ENCODE results near the gene TAS1R3. TPM values are rescaled to one million over a fixed set of nuclear protein-coding genes. Genes with fewer than 3 reads are reported as not detected.

The TAS1R3 gene
- total RNA-seq, 2 experiments from 2014 or later, result 0.13 to 0.14 TPM

- Mint-ChIP-seq H3K4me3 (no peak overlapping the region), H3K27ac (no peak overlapping the region), H3K4me1 (ENCODE audit: low read depth) (peaks cover 4% of the 10 kb centered on the region), H3K27me3 (no peaks in the 10 kb centered on the region), H3K9me3 (no peaks in the 10 kb centered on the region), H3K36me3 (ENCODE audit: low read depth) (no peaks in the 10 kb centered on the region)
- DNase-seq, result peak; percentile 56
- ChIA-PET POLR2A (interaction anchor here (1.3 kb wide), 1 partner anchor 297 kb away, joined by 4 read pairs; no protein-coding TSS in a partner anchor), CTCF (interaction anchor here (0.9 to 2.2 kb wide), 4 partner anchors 8 to 267 kb away, joined by 3 to 7 read pairs (median 4); no protein-coding TSS in a partner anchor)
- peak; percentile 80 for ATAC-seq
- intact Hi-C loops (cut with micrococcal nuclease), result no loop called here
- peak; percentile 64 for TF ChIP-seq CTCF (IDR thresholded peaks at IDR 0.05)
Measured at GRCh38 chr1:1299686-1300351, 31.3 kb upstream of the TAS1R3 start.

GRCh38 chr1:1300352-1300739 is 30.7 kb upstream of the TAS1R3 start:
- Mint-ChIP-seq H3K27ac (no peak overlapping the region), H3K9me3 (no peaks in the 10 kb centered on the region), H3K4me1 (ENCODE audit: low read depth) (peaks cover 8% of the 10 kb centered on the region), H3K27me3 (no peaks in the 10 kb centered on the region), H3K36me3 (ENCODE audit: low read depth) (no peaks in the 10 kb centered on the region), H3K4me3 (no peak overlapping the region)
- POLR2A ChIA-PET, result interaction anchor here (1.3 kb wide), 1 partner anchor 297 kb away, joined by 4 read pairs; no protein-coding TSS in a partner anchor
- DNase-seq, result no peak
- CTCF ChIA-PET, result interaction anchor here (0.9 to 2.2 kb wide), 4 partner anchors 9 to 267 kb away, joined by 3 to 7 read pairs (median 4); no protein-coding TSS in a partner anchor
- peak; percentile 51 for TF ChIP-seq CTCF (IDR thresholded peaks at IDR 0.05)
- intact Hi-C loops (cut with micrococcal nuclease), result no loop called here
- no peak for ATAC-seq

- H3K36me3 Mint-ChIP-seq (ENCODE audit: low read depth), result no peaks in the 10 kb centered on the region
- H3K9me3 Mint-ChIP-seq, result no peaks in the 10 kb centered on the region
- H3K27ac Mint-ChIP-seq, result no peak overlapping the region
- intact Hi-C loops (cut with micrococcal nuclease), result no loop called here
- DNase-seq, result peak; percentile 33
- no peak overlapping the region for H3K4me3 Mint-ChIP-seq
- ChIA-PET CTCF (interaction anchor here (0.6 to 2.3 kb wide), 2 partner anchors 69 to 180 kb away, joined by 3 to 9 read pairs; no protein-coding TSS in a partner anchor), POLR2A (no interaction called here)
- no peaks in the 10 kb centered on the region for H3K27me3 Mint-ChIP-seq
- ATAC-seq, result no peak
- H3K4me1 Mint-ChIP-seq (ENCODE audit: low read depth), result peaks cover 23% of the 10 kb centered on the region
- peak; percentile 62 for TF ChIP-seq CTCF (IDR thresholded peaks at IDR 0.05)
Measured at GRCh38 chr1:1302006-1302430, 29.1 kb upstream of the TAS1R3 start.

GRCh38 chr1:1302951-1303509 is 28.1 kb upstream of the TAS1R3 start:
- CTCF ChIA-PET, result interaction anchor here (0.6 to 2.7 kb wide), 3 partner anchors 11 to 181 kb away, joined by 3 to 15 read pairs (median 9); no protein-coding TSS in a partner anchor
- Mint-ChIP-seq H3K36me3 (ENCODE audit: low read depth) (no peaks in the 10 kb centered on the region), H3K27me3 (no peaks in the 10 kb centered on the region), H3K4me1 (ENCODE audit: low read depth) (peaks cover 25% of the 10 kb centered on the region), H3K4me3 (no peak overlapping the region), H3K27ac (no peak overlapping the region), H3K9me3 (no peaks in the 10 kb centered on the region)
- no peak for ATAC-seq
- no peak for DNase-seq
- TF ChIP-seq CTCF (IDR thresholded peaks at IDR 0.05), result no peak
- POLR2A ChIA-PET, result no interaction called here
- intact Hi-C loops (cut with micrococcal nuclease), result no loop called here

- ATAC-seq (no peak), DNase-seq (no peak)
- intact Hi-C loops (cut with micrococcal nuclease), result no loop called here
- ChIA-PET CTCF (interaction anchor here (2.3 to 2.7 kb wide), 2 partner anchors 12 to 181 kb away, joined by 9 to 15 read pairs; no protein-coding TSS in a partner anchor), POLR2A (no interaction called here)
- peaks cover 1% of the 10 kb centered on the region for H3K36me3 Mint-ChIP-seq (ENCODE audit: low read depth)
- peaks cover 25% of the 10 kb centered on the region for H3K4me1 Mint-ChIP-seq (ENCODE audit: low read depth)
- no peaks in the 10 kb centered on the region for H3K9me3 Mint-ChIP-seq
- no peaks in the 10 kb centered on the region for H3K27me3 Mint-ChIP-seq
- TF ChIP-seq CTCF (IDR thresholded peaks at IDR 0.05), result no peak
- no peak overlapping the region for H3K4me3 Mint-ChIP-seq
- H3K27ac Mint-ChIP-seq, result no peak overlapping the region
Measured at GRCh38 chr1:1303736-1304135, 27.3 kb upstream of the TAS1R3 start.
